ENCODE data around the gene RXRB.

Gene RXRB

DNA sequence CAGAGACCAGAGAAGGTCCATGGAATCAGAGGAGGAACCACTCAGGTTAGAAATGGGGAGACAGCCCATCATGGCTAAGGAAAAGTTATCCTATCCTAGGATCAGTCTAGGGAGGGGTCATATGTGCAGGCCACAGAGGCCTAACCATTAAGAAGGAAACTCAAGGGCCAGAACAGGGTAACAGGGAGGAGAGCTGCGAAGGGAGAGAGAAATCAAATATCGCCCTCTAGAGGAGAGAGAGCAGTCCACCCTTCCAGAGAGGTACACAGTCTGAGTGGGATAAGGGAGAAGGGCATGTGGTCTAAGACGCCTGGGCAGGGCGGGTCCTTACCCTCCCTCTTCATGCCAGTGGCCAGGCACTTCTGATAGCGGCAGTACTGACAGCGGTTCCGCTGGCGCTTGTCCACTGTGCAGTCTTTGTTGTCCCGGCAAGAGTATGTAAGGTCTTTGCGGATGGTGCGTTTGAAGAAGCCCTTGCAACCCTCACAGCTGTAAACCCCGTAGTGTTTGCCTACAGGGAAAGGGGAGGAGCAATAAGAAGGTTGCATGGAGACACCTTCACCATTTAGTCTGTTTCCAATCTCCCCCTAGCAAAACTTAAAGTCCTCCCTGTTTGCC is 2.9 kb downstream of the RXRB start:
- DNase-seq (ENCODE audit: low spot score): peak; percentile 77

DNA sequence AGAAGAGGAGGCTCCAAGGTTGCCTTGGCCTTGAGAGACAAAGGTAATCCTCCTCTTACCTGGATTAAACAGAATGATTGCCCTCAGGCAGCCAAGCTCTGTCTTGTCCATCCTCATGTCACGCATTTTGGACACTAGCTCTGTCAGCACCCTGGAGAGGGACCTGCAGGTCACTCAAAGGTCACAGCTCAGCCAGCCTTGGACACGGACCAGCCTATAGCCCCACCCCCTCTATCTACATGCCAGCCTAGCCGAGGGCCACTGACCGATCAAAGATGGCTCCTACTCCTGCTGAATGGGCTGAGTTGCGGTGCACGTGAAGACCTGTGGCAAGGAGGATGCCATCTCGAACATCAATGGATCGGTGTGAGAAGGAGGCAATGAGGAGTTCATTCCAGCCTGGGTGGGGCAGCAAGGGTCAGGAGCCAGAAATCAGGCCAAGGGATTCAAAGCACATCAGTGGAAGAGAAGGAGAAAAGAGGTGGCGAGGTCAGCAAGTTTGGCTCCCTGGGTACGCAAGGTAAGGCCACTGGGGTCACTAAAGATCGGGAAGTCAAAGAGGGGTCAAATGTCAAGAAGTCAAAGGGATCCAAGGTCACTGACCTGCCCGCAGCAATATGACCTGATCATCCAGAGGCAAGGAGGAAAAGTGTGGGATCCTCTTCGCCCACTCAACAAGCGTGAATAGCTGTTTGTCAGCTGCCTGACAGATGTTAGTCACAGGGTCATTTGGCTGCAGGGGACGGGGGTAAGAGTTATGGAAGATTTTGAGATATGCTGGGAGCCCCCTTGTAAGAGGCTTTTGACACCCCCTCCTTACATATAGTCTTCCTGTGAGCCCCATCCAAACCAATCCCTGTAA is 4.9 kb downstream of the RXRB start:
- DNase-seq (ENCODE audit: low spot score): no peak

DNA sequence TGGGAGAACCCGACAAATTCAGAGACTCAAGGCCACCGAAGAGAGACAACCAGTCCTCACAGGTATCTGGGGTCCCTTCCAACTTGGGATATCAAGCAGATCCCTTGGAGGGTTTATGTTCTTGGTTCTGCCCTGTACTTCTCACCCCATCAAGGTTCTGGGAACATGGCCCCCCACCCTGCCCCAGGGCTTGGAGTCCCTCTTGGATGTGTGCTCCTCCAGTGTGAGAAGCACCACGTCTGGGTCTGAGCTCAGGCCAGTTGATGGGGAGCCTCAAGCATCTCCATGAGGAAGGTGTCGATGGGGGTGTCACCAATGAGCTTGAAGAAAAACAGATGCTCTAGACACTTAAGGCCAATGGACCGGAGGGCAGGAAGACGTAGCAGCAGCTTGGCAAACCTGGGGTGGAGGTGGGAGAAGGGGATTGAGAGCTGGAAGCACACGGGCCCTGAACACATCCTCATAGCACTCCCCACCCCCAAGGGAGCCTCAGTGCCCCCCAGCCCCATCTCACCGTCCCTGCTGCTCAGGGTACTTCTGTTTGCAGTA is 6.0 kb downstream of the RXRB start:
- DNase-seq (ENCODE audit: low spot score): no peak

DNA sequence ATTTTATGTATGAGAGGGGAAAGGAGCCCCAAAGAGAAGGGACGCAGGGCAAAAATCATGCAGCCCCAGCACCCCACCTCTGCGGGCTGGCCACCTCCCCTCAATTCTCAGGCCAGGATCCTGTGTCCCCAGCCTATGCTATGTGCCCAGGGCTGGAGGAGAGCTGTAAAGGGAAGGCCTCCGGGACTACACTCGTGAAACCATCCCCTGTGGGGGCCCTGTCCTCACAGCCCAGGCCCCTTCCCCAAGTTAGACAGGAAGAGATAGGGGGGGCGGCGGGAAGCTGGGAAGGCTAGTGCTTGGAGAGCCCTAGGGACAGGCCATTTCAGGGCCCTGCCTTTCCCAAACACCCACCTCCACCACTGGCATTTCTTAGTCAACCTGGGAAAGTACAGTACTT is 6.8 kb downstream of the RXRB start:
- no peak for DNase-seq (ENCODE audit: low spot score)

DNA sequence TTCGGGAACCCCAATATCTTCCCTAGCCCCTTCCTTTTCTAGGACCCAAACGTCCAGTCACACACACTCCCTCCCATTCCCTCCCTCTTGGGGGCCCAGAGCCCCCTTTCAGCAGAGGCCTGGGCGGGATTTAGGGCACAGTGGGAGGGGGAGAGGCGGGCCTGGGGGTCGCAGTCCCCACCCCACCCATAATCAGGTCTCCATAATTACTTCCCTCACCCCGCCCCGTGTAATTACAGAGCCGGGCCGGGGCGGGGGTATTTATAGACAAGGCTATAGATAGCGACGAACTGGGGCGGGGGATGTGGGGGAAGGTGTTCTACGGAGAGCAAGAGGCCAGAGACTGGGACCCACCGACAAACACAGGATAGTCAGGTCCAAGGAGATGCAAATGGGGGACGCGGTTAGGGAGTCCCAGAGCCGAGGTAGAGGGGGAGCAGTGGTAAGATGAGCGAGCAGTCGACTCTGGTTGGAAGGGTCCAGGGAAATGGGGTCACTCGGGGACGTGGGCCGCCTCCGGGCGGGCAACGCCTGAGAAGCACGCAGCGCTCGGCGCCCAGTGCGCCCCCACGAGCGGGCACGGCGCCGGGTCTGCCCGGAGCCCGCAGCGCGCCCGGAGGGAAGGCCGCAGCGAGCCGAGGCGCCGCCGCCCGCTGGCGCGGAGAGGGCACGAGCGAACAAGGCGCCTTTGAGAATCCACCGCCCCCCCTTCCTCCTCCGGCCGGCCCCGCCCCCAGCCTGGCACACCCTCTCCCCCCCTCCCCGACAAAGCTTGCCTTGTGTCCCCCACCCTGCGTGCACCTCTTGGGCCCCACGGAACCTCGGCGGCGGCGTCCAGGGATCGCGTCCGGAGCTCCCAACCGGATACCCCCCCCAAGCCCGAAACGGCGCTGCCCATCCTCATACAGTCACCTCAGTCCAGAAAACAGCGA is 7.5 kb downstream of the RXRB start:
- DNase-seq (ENCODE audit: low spot score): peak; percentile 69

DNA sequence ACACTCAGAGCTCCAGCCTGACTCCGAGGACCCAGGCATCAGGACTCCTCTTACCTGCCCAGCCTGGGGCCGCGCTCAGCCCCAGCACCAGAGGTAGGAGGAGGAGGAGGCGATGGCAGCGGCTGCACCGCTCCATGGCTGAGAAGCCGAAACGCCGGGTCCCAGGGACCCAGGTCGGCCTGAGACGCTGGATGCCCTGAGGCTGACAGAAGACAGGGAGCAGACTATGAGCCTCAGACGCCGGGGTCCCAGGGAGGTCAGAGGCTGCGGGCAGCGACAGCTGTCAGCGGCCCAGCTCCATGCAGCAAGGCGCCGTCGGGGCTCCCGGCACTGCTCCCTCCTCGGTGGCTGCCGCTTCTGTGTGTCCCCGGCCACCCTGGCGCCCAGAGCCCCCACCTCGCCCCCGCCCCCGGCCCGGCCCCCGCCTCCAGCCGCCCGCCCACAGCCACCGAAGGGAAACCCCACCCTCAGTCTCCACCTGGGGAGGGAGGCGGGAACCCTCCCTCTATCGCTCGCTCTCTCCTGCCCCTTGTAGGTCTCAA is 8.3 kb downstream of the RXRB start, which contains the start of gene COL11A2:
TSS of gene COL11A2 (minus strand) at position 363 of the 542 bp plus-strand sequence. CDS start at position 136, 227 bp downstream.
- no peak for DNase-seq (ENCODE audit: low spot score)

DNA sequence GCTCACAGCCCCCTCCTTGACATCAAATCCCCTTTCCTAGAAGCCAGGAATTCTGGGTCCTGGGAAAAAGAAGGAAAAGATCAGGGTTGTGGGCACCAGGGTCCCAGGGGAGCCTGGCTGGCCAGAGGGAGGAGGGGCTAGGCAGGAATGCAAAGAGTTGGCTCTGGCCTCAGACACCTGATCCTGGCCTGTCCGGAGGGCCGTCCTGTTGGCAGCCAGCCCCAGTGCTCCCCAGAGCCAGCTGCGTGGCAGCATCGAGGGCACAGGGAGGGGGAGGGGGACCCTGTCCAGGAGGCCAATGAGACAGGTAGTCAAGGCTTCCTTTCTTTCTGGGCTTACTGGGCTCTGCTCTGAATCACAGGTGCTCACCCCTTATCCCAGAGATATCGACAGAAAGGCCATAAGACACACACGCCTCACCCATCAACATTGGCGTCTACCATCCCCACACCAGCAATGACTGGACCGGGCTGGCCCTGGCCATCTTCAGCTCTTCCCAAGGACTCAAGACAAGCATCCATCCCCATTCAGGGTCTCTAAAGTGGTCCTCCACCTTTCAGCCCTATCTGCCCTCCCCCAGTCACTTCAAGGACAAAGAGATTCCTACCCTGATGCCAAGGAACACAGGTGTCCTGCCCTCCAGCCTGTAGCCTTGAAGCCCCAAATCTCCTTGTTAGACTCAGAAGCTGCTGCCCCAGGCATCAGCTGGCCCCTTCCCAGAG is 8.9 kb downstream of the RXRB start:
- peak; percentile 62 for DNase-seq (ENCODE audit: low spot score)

DNA sequence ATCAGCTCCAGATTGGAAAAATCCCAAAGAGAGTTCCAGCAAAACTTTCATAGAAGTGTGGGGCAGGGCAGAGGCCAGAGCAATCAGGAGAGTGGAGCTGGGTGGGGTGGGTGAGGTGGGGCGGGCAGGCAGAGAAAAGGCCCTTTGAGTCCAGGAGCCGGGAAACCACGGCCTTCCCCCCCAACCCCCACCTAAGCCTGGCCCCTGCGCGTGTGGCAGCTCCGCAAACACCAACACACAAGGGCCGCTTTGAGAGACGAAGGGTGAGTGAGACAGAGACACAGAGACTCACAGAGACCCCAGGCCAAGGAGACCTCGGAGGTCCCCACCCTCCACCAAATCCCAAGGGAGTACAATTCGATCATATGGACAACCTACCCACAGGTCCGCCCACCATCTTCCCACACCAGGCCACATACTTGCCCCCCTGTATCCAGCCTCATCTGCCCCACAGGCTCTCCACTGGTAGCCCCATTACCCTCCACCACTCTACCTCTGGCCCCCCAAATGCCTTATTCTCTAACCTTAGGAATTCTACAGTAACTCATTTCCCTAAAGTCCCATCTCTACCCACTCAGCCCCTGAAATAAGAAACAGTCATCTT is 9.9 kb downstream of the RXRB start:
- DNase-seq (ENCODE audit: low spot score): no peak

DNA sequence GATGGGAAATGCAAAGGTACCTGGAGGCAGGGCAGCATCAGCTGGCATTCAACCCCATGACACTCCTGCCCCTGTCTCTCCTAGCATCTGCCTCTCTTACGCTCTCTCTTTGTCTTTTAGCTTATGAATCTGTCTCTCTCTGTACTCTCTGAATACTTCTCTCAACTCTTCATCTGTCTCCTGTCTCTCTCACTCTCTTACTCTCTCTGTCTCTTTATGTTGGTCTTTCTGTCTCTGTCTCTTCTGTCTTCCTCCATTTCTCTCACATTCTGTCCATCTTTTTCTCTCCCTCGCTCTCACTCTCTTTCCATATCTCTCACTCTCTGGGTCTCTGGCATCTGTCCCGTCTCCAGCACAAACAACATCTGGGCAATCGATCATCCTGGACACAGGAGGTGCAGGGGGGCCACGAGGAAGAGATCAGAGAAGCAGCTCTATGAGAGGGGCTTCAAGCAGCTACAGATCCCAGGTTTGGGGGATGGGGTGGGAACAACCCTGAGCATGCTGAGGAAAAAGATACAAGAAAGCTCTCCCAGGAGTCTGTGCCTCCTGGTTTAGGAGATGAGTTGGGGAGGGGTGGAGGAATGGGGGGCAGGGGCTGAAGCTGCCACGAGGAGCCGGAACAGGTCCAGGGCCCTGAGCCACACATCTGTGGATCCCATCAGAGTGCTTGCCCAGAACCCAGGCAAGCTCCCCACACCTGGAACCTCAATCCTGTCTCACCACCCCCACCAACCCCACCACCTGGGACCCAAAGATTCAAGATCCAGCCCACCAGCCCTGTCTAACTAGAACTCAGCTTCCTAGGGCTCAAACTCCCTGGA is 10.6 kb downstream of the RXRB start:
- DNase-seq (ENCODE audit: low spot score): no peak

DNA sequence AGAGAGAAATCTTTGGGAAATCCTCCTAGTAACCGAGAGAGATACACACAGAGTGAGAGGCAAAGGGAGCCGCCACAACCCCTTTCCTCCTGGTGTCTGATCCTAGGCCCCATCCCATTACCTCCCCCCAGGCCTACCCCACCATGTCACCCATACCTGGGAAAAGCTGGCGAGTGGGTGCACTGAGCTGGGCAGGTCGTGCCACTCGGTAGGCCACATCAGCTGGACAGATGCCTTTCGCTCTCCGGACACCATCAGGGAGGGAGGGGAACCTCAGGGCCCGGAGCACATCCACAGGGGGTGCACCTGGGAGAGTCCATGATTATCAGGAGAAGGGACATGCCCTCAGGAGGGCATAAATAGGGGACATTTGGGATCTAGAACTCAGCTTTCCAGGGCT is 11.3 kb downstream of the RXRB start:
- DNase-seq (ENCODE audit: low spot score): no peak

DNA sequence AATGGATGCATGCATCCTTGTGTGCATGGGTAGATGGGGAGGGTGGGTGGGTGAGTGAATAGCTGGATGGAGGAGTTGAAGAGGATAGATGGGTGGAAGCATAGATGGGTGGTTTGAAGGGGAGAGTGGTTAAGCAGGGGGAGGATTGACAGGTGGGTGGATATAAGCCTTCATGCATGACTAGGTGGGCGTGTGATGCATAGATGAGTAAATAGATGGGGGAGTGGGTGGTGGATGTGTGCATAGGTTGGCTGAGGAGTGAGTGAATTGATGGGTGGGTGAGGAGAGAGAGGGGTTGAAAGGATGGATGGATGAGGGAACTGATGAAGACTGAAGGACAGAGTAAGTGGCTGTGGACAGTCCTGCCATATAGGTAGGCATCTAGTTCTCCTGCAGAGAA is 12.7 kb downstream of the RXRB start:
- no peak for DNase-seq (ENCODE audit: low spot score)

DNA sequence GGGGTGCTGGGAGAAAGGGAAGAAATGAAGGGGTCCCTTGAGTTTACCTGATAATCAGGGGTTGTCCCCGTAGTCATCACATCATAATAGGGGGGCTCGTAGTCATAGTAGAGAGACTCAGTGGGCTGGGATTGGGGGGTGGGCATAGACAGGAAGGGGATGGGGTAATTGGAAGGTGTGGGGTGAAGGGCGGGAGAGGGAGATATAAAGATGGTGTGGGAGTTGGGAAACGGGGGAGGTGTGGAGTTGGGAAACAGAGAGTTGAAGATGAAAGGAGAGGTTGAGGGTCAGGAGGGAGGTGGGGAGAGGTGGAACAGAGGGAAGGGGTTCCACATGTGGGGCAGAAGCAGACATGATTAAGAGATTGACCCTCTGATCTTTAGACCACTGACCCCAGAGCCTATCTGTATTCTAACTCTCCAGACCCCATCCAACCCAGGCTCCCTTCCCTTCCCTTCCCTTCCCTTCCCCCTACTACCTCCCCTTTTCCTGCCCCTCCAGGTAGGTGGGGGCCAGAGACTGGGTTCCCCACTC is 14.7 kb downstream of the RXRB start:
- no peak for DNase-seq (ENCODE audit: low spot score)

DNA sequence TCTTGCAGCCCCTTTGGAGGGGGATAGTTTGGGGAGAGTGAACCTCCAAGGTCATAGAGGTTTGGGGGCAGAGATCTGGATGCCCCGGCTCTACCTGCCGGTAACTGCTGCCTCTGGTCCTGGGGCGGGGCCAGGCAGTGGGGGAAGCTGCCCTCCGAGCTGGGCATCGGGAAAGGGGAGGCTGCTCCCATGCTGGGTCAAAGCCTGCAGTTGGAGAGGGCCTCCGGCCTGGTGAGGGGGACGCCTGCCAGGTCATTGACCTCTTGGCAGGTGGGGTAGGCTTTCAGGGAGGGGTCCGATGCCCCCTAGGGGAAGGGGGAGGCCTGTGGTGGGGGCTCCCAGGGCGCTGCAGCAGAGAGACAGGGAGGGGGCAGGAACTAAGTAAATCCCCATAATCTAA is 15.3 kb downstream of the RXRB start:
- no peak for DNase-seq (ENCODE audit: low spot score)

DNA sequence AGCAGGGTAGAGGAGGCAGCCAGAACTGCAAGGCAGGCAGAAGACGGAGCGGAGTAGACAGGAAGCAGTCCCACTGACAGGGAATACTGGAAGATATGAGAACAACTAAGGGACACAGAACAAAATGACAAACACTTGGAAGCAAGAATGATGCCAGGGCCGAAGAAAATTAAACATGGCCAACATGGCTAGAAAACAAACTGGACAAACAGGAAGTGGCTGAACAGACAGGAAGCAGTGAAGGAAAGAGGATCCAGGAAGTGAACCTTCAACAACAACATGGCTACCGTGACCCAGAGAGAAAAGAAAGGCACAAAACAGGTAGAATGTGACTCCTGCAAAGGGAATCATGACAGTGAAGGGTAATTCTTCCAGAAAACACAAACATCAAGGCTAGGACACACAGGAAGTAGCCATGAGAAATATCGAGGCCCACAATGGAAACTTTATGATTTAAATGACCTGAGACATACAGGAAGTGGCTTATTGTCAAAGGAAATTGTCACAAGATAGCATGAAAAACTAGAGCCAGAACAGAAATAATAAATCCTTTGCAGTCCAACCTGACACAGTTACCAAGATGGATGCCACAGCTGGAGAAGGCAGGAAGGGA is 17.3 kb downstream of the RXRB start:
- DNase-seq (ENCODE audit: low spot score): no peak

DNA sequence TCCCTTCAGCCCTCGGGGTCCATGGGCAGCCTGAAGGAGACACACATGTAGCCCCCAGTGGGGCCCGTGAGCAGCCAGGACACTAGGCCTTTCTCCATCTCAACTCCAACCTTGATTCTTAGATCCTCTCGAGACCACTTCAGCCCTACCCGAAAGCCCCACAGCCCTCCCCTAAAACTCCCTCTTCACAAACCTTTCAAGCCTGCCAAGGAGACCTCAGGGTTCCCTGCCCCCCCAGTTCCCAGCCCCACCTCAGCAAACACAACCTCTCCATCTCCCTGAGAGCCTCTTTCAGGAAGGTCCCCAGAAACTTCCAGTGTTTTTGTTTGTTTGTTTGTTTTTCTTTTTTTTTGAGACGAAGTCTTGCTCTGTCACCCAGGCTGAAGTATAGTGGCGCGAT is 19.3 kb downstream of the RXRB start:
- no peak for DNase-seq (ENCODE audit: low spot score)

DNA sequence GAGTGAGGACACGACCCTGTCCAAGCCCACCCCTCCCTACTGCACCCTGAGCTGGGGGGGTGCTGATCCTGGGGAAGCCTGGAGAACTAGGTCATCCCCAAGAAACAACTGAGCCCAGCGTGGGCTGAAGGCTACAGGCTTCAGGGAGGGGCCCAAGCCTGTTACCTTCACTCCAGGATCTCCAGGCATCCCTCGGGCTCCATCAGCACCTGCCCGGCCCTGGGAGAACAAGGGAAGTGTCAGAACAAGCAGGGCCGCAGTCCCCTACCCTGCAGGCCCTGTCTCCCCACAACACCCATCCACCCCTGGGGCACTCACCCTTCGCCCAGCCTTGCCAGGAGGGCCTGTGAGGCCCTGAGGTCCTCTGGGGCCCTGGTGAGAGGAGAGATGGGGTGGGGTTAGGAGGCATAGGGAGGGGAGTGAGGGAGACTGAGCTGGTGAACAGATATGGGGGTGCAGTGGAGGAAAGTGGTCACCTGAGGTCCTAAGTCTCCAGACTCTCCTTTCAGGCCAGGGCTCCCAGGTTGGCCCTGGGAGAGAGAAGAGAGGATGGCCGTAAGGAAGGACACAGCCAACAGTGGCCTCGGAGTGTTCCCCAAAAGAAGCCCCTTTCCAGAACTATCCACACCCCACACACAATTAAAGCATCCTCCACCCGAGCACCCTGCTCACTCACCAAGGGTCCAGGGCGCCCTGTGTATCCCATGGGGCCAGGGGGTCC is 21.6 kb downstream of the RXRB start:
- DNase-seq (ENCODE audit: low spot score): no peak

DNA sequence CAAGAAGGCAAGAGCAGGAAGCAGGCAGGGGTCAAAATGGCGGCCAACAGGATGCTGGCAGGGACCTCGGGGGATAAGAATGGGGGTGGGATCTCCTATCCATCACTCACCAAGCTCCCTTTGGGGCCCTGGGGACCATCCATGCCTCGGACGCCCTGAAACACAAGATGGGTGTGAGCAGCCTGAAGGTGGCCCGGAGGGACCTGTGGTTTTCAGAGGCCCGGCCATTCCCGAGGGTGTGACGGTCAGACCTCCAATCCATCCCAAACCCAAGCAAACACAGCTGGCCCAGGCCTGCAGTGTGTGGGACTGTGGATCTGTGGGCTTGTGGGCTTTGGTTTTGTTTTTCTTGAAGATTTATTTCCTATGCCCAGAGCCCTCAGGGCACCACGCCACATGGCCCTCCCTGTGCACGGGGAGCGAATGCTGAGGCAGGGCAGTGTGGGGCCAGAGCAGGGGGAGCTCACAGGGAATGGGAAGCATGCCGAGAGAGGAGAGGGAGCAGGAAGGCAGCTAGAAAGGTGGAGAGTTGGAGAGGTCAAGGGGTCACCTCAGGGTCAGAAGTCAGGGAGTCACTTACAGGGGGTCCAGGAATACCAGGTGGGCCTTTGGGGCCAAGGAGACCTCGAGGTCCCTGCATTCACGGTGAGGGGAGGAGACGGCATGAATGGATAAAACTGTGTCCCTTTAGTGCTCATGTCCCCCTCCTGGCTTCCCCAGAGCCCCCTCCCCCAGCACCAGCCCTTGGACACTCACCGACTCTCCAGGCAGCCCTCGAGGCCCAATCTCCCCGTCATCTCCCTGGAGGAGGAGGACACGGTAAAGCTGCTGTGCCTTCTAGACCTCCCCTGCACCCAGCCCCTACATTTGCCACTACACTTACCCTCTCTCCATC is 22.7 kb downstream of the RXRB start:
- DNase-seq (ENCODE audit: low spot score): no peak
